Esophagus squamous epithelium (tissue), 4 donors: ENCODE results near the gene CPO.

Experiments
- CTCF ChIP-seq, 6 experiments: fragments of 450-650 bp in 4 of 6; fragments of 200-600 bp in 2 of 6; sonication (generic) in 2 of 6; IDR thresholded peaks; one replicate each; pipeline ENCODE4 v1.5.1; 2016 to 2019; ENCODE audit warnings: antibody characterized with exemption in 6 of 6, mild to moderate bottlenecking in 4 of 6, moderate library complexity in 4 of 6
- POLR2A ChIP-seq, 4 donors: fragments of 450-650 bp; IDR thresholded peaks; one replicate each; pipeline ENCODE4 v1.6.1; 2017; ENCODE audit warnings: antibody characterized with exemption in 4 of 4, mild to moderate bottlenecking in 4 of 4, moderate library complexity in 3 of 4

DNA sequence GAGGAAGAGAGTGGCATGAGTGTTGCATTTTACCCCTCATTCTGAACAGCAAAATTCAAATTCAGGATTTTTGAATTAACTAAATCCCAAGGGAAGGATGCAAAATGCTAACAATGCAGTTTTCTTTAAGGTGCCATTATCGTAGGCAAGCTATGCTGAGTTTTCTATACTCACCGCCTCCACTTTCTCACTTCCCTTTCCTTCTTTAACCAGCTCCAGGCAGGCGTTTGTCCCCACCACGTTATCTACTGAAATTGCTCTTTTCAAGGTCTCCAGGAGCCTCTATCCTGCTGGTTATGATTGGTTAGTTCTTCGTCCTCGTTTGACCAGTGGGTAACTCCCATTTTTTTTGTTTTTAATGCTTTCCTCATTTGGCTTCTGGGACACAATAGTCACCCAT lies 1.8 kb upstream of the CPO start:
- TF ChIP-seq CTCF (IDR thresholded peaks at IDR 0.05) (no peak), POLR2A (IDR thresholded peaks at IDR 0.05) (no peak)
